ENCODE results near the gene PLAAT4.

Gene PLAAT4

DNA sequence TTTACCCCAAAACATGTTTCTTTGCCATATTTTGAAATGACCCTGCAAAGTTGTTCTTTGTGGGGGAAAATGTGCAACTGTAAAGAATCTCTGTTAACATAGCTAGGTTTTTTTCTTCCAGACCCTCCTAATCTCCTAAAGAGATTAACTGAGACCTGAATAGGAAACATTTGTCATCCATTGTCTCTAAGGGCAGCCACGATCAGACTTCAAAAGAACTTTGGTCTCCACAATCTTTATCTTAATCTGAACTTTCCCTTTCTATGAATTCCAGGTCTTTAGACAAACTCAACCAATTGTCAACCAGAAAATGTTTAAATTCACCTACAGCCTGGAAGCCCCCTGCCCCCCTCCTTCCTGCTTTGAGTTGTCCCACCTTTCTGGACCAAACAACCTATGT is 35.4 kb upstream of the PLAAT4 start:
- no peak overlapping the region for H3K4me3 ChIP-seq (ENCODE audit: low read depth, low read length)
- TF ChIP-seq, protein P1, sequence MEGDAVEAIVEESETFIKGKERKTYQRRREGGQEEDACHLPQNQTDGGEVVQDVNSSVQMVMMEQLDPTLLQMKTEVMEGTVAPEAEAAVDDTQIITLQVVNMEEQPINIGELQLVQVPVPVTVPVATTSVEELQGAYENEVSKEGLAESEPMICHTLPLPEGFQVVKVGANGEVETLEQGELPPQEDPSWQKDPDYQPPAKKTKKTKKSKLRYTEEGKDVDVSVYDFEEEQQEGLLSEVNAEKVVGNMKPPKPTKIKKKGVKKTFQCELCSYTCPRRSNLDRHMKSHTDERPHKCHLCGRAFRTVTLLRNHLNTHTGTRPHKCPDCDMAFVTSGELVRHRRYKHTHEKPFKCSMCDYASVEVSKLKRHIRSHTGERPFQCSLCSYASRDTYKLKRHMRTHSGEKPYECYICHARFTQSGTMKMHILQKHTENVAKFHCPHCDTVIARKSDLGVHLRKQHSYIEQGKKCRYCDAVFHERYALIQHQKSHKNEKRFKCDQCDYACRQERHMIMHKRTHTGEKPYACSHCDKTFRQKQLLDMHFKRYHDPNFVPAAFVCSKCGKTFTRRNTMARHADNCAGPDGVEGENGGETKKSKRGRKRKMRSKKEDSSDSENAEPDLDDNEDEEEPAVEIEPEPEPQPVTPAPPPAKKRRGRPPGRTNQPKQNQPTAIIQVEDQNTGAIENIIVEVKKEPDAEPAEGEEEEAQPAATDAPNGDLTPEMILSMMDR (IDR thresholded peaks at IDR 0.05; ENCODE audit: low read depth, low read length) = no peak
- TF ChIP-seq MYC (IDR thresholded peaks at IDR 0.05; ENCODE audit: low read depth, low read length) (no peak), POLR2A (IDR thresholded peaks at IDR 0.05; ENCODE audit: extremely low read depth, insufficient read length) (no peak)
- TF ChIP-seq, protein P2, sequence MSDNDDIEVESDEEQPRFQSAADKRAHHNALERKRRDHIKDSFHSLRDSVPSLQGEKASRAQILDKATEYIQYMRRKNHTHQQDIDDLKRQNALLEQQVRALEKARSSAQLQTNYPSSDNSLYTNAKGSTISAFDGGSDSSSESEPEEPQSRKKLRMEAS (IDR thresholded peaks at IDR 0.05; ENCODE audit: low read depth, low read length) = no peak
- no peak for DNase-seq (ENCODE audit: low read depth)

DNA sequence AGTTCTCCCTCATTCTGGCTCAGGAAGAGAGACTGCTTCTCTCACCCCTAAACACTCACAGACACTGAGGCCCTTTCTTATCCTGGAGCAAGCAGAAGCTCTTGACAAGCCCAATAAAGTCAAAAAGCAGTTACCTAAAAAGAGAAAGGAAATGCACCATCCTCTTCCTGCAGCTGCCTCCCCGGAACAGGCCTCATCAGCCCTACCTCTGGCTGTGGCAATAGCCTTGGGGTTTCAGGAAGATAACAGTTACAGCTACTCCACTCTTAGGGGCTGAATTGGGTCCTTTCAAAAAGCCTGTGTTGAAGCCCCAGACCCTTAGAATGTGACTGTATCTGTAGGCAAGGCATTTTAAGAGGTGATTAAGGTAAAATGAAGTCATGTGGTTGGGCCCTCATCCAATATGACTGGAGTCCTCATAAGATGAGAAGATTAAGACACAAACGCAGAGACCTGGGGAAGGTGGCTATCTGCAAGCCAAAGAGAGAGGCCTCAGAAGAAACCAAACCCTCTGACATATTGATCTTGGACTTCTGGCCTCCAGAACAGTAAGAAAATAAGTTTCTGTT is 34.3 kb upstream of the PLAAT4 start:
- peak; percentile 84 for DNase-seq (ENCODE audit: low read depth)
- H3K4me3 ChIP-seq (ENCODE audit: low read depth, low read length) = peak overlapping the region; percentile 46
- TF ChIP-seq, protein P1 (IDR thresholded peaks at IDR 0.05; ENCODE audit: low read depth, low read length) = no peak
- peak; percentile 50; the same call in 1 of the 2 replicates for TF ChIP-seq MYC (IDR thresholded peaks at IDR 0.05; ENCODE audit: low read depth, low read length)
- no peak for TF ChIP-seq POLR2A (IDR thresholded peaks at IDR 0.05; ENCODE audit: extremely low read depth, insufficient read length)
- TF ChIP-seq, protein P2 (IDR thresholded peaks at IDR 0.05; ENCODE audit: low read depth, low read length) = peak; percentile 11; the same call in 1 of the 2 replicates

DNA sequence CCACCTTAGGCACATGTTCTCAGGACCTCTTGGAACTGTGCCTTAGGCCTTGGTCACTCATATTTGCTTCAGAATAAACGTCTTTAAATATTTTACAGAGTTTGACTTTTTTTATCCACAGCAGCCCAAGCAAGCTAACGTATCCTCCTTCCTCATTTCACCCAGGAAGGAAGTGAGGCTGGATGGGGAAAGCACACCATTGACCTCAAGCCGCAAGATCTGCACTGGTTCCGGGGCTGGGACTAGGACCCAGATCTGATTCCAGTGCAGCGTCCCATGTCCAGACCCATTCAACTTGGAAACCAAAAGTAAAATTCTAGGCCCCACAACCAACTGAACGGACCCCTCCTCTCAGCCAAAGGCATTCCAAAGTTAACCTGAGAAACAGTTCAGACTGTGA is 33.1 kb upstream of the PLAAT4 start:
- peak overlapping the region; percentile 46 for H3K4me3 ChIP-seq (ENCODE audit: low read depth, low read length)
- DNase-seq (ENCODE audit: low read depth) = peak; percentile 92
- TF ChIP-seq POLR2A (IDR thresholded peaks at IDR 0.05; ENCODE audit: extremely low read depth, insufficient read length) (peak; percentile 15), MYC (IDR thresholded peaks at IDR 0.05; ENCODE audit: low read depth, low read length) (peak; percentile 75)
- TF ChIP-seq, protein P1 (IDR thresholded peaks at IDR 0.05; ENCODE audit: low read depth, low read length) = no peak
- TF ChIP-seq, protein P2 (IDR thresholded peaks at IDR 0.05; ENCODE audit: low read depth, low read length) = no peak; the same call in 1 of the 2 replicates

DNA sequence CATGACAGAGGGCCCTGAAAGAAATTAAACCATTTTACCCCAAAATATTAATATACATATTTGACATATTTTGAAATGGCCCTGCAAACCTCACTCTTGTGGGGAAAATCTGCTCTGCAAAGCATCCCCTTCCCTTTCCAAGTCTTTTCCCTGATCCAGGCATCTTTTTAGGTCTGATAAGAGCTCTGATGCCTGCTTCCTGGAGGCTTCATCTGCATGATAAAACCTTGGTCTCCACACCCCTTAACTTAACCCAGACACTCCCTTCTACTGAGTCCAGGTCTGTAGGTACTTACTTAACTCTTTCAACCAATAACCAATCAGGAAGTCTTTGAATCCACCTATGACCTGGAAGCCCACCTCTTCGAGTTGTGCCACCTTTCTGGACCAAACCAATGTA is 32.6 kb upstream of the PLAAT4 start:
- DNase-seq (ENCODE audit: low read depth) = peak; percentile 34
- TF ChIP-seq, protein P1 (IDR thresholded peaks at IDR 0.05; ENCODE audit: low read depth, low read length) = no peak
- TF ChIP-seq, protein P2 (IDR thresholded peaks at IDR 0.05; ENCODE audit: low read depth, low read length) = no peak
- TF ChIP-seq POLR2A (IDR thresholded peaks at IDR 0.05; ENCODE audit: extremely low read depth, insufficient read length) (no peak), MYC (IDR thresholded peaks at IDR 0.05; ENCODE audit: low read depth, low read length) (no peak)
- H3K4me3 ChIP-seq (ENCODE audit: low read depth, low read length) = peak overlapping the region; percentile 3

DNA sequence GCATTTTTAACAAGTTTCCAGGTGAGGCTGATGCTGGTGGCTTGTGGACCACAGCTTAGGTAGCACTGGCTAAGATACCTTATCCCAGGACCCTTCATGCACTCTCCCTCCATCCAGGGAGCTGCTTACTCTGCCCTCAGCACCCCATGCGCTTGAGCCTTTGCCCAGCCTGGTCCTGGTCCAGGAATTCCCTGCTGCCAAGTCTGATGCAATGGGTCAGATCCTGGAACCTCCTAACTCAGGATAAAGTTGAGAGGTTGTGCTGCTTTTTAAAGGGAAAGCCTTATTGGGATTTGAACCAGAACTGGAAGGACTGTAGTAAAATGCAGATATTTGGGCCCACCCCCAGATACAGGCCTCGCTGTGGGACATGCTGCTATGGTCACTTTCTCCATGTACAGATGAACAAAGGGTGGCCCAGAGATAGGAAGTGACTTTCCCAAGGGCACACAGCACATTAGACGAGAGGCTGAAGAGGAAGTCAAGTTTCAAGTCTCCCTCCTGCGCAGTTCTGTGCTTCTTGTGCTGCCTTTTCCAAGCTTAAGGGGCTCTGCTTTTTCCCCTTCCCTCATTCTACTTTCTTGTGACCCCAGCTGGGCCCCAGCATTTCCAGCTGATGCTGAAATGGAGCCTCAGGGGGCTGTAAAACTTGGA is 31.5 kb upstream of the PLAAT4 start:
- H3K4me3 ChIP-seq (ENCODE audit: low read depth, low read length) = peak overlapping the region; percentile 92
- peak; percentile 75 for DNase-seq (ENCODE audit: low read depth)
- TF ChIP-seq POLR2A (IDR thresholded peaks at IDR 0.05; ENCODE audit: extremely low read depth, insufficient read length) (no peak), MYC (IDR thresholded peaks at IDR 0.05; ENCODE audit: low read depth, low read length) (no peak)
- TF ChIP-seq, protein P2 (IDR thresholded peaks at IDR 0.05; ENCODE audit: low read depth, low read length) = no peak
- TF ChIP-seq, protein P1 (IDR thresholded peaks at IDR 0.05; ENCODE audit: low read depth, low read length) = no peak
